HG03060 (cell line): ENCODE results near the gene MED23.

Source experiments
- ATAC-seq: cut with Tn5 transposase; IDR thresholded peaks from one replicate; pipeline ENCODE4 v1.9.1; 2021; ENCODE audit warnings: low read depth, moderate number of reproducible peaks; ENCODE audit not compliant: unreplicated experiment

Gene MED23

GRCh38 chr6:131627724-131628682 is at the start of gene MED23:
MED23 (minus strand) TSS chr6:131628242; CDS start chr6:131628049, 193 bp downstream.
- peak; percentile 95 for ATAC-seq

GRCh38 chr6:131673184-131673583 is 45.1 kb upstream of the MED23 start:
- ATAC-seq, result no peak

GRCh38 chr6:131669891-131670290 is 41.8 kb upstream of the MED23 start:
- no peak for ATAC-seq

- no peak for ATAC-seq
Observed at GRCh38 chr6:131663578-131664165, 35.6 kb upstream of the MED23 start.

- no peak for ATAC-seq
Observed at GRCh38 chr6:131660195-131660594, 32.2 kb upstream of the MED23 start.

GRCh38 chr6:131658287-131658686 is 30.2 kb upstream of the MED23 start:
- no peak for ATAC-seq

GRCh38 chr6:131657630-131658111 is 29.6 kb upstream of the MED23 start:
- ATAC-seq, result no peak

GRCh38 chr6:131657222-131657621 is 29.2 kb upstream of the MED23 start:
- ATAC-seq, result no peak

GRCh38 chr6:131656667-131657066 is 28.6 kb upstream of the MED23 start:
- no peak for ATAC-seq

- ATAC-seq, result no peak
Observed at GRCh38 chr6:131655951-131656350, 27.9 kb upstream of the MED23 start.

- ATAC-seq, result no peak
Observed at GRCh38 chr6:131655387-131655786, 27.3 kb upstream of the MED23 start.

- ATAC-seq, result no peak
Observed at GRCh38 chr6:131654326-131654725, 26.3 kb upstream of the MED23 start.

GRCh38 chr6:131652472-131652871 is 24.4 kb upstream of the MED23 start:
- ATAC-seq, result no peak

GRCh38 chr6:131651782-131652181 is 23.7 kb upstream of the MED23 start:
- no peak for ATAC-seq

GRCh38 chr6:131646249-131646670 is 18.2 kb upstream of the MED23 start:
- ATAC-seq, result no peak

GRCh38 chr6:131645846-131646245 is 17.8 kb upstream of the MED23 start:
- no peak for ATAC-seq

GRCh38 chr6:131644921-131645320 is 16.9 kb upstream of the MED23 start:
- ATAC-seq, result no peak

- ATAC-seq, result no peak
Observed at GRCh38 chr6:131643855-131644460, 15.9 kb upstream of the MED23 start.

- ATAC-seq, result no peak
Observed at GRCh38 chr6:131642987-131643611, 15.1 kb upstream of the MED23 start.

GRCh38 chr6:131642565-131642964 is 14.5 kb upstream of the MED23 start:
- ATAC-seq, result no peak

- no peak for ATAC-seq
Observed at GRCh38 chr6:131641554-131641953, 13.5 kb upstream of the MED23 start.
